K562 (cell line): ENCODE measurements around the gene SMG1. TPM values are rescaled to one million over a fixed set of nuclear protein-coding genes. Genes with fewer than 3 reads are reported as not detected.
"Not testable (repeated sequence)": the region's sequence is repeated elsewhere in the genome, so short reads cannot be mapped to it uniquely, and the experiment has no call there.

Source experiments
- ATAC-seq: fragments of 200-7000 bp; cut with Tn5 transposase; 3 replicates; pipeline ENCODE4 v1.9.1; 2020; ENCODE audit warnings: moderate library complexity
- BruUV-seq: library from RNA; stranded (reverse); fragments of 400-500 nt; replicated peaks from 2 replicates; lab custom pipeline; 2021; lab: Mats Ljungman, UMichigan
- CTCF ChIA-PET: fragments of 300-600 bp; formaldehyde crosslinking; extraction: SDS; loops from one replicate; lab custom pipeline; 2021; ENCODE audit warnings: low intra/inter-chr PET ratio; lab: Yijun Ruan, JAX
- POLR2A ChIA-PET: fragments of 300-600, 350-650 bp; sonication (Branson Sonifier 250); formaldehyde crosslinking; extraction: SDS; loops from one replicate; lab custom pipeline; 2021; ENCODE audit warnings: antibody characterized with exemption, inconsistent platforms; lab: Yijun Ruan, JAX
- DNase-seq, 4 experiments: peaks; one replicate each; pipeline versions ENCODE4 v3.0.0 to v3.0.0-alpha.2; 2011 to 2018; ENCODE audit warnings: low spot score in 3 of 4, mixed read lengths in 3 of 4; ENCODE audit errors: extremely low read depth in 1 of 4
- FAIRE-seq: peaks from 2 replicates; lab custom pipeline; 2011; peaks lifted over from hg19 to GRCh38; lab: Jason Lieb, UNC
- H2AFZ ChIP-seq: 2 replicates; pipeline ENCODE4 v1.6.0; 2011; ENCODE audit warnings: low read depth, low read length, control low read depth, inconsistent platforms
- H3K27ac ChIP-seq: fragments of 200-600 bp; 3 replicates; pipeline ENCODE4 v1.8.0; 2011; ENCODE audit warnings: low read depth, mild to moderate bottlenecking, control low read depth, inconsistent platforms, low read length, moderate library complexity, mixed read lengths; ENCODE audit errors: extremely low read depth
- H3K27me3 ChIP-seq, 2 experiments: fragments of 300-600 bp in 1 of 2; 2 replicates in 1 of 2; 3 replicates in 1 of 2; pipeline versions ENCODE4 v1.6.0 to v1.8.0; 2011; ENCODE audit warnings: inconsistent platforms in 2 of 2, low read length in 2 of 2, mild to moderate bottlenecking in 1 of 2, mixed read lengths in 1 of 2, moderate library complexity in 1 of 2; ENCODE audit not compliant: control insufficient read depth in 2 of 2, insufficient read depth in 2 of 2
- H3K36me3 ChIP-seq: fragments of 300-600 bp; 3 replicates; pipeline ENCODE4 v1.8.0; 2011; ENCODE audit warnings: mild to moderate bottlenecking, low read length, inconsistent platforms; ENCODE audit not compliant: control insufficient read depth, insufficient read depth
- H3K4me1 ChIP-seq, 2 experiments: fragments of 200-600 bp in 1 of 2; replicated peaks in 1 of 2; 2 replicates in 1 of 2; 3 replicates in 1 of 2; pipeline versions ENCODE4 v1.5.1 to v1.8.0; 2011; ENCODE audit warnings: inconsistent platforms in 2 of 2, low read length in 2 of 2, mild to moderate bottlenecking in 1 of 2, mixed read lengths in 1 of 2, moderate library complexity in 1 of 2; ENCODE audit not compliant: control insufficient read depth in 2 of 2, insufficient read depth in 2 of 2
- H3K4me2 ChIP-seq: 2 replicates; pipeline ENCODE4 v1.6.1; 2011; ENCODE audit warnings: low read length, control low read depth, inconsistent platforms, mixed read lengths; ENCODE audit not compliant: insufficient read depth
- H3K4me3 ChIP-seq: fragments of 200-600 bp; sonication (generic), shearing (Covaris generic); 2 replicates; pipeline ENCODE4 v1.5.1; 2016; ENCODE audit warnings: control low read depth, inconsistent platforms
- H3K79me2 ChIP-seq: fragments of 200-600 bp; 3 replicates; pipeline ENCODE4 v1.8.0; 2011; ENCODE audit warnings: low read length, inconsistent platforms; ENCODE audit not compliant: control insufficient read depth, insufficient read depth
- H3K9ac ChIP-seq, 2 experiments: 2 replicates each; pipeline versions ENCODE4 v1.6.0 to v1.6.1; 2011; ENCODE audit warnings: low read depth in 2 of 2, low read length in 2 of 2, control low read depth in 1 of 2, inconsistent platforms in 1 of 2, mild to moderate bottlenecking in 1 of 2, mixed read lengths in 1 of 2; ENCODE audit not compliant: insufficient read depth in 1 of 2
- H3K9me1 ChIP-seq: one replicate; pipeline ENCODE4 v1.6.0; 2011; ENCODE audit warnings: inconsistent platforms, mild to moderate bottlenecking, low read length, moderate library complexity; ENCODE audit not compliant: control insufficient read depth, insufficient read depth
- H3K9me3 ChIP-seq: replicated peaks from 2 replicates; pipeline ENCODE4 v1.5.1; 2011; ENCODE audit warnings: low read depth, low read length, inconsistent platforms; ENCODE audit not compliant: control insufficient read depth, insufficient read depth
- H4K20me1 ChIP-seq: replicated peaks from 2 replicates; pipeline ENCODE4 v1.6.1; 2011; ENCODE audit warnings: low read length, inconsistent platforms, mixed read lengths; ENCODE audit not compliant: control insufficient read depth, insufficient read depth
- NFRKB ChIP-seq: fragments of 450-650 bp; IDR thresholded peaks from 2 replicates; pipeline ENCODE4 v1.6.1; 2016; ENCODE audit warnings: low read depth
- POLR2A ChIP-seq: fragments of 450-650 bp; conservative IDR thresholded peaks from 2 replicates; pipeline ENCODE4 v1.6.1; 2016
- ZNF316 ChIP-seq: fragments of 450-650 bp; IDR thresholded peaks from 2 replicates; pipeline ENCODE4 v1.6.1; 2016
- WGBS: fragments of 100-300 bp; shearing (Covaris generic); methylation state at CpG from one replicate; pipeline ENCODE4 v1.1.6; 2016; ENCODE audit warnings: low coverage, mixed read lengths; ENCODE audit not compliant: insufficient coverage; ENCODE audit errors: missing lambda C conversion rate; 5-methylcytosine and 5-hydroxymethylcytosine counted together
- in situ Hi-C: fragments of 300-500 bp; cut with MboI; formaldehyde crosslinking; loops from 4 replicates; pipeline ENCODE4 v1.15.0; 2018; ENCODE audit warnings: inconsistent platforms, mixed read lengths
- intact Hi-C: fragments of 100-400 bp; cut with micrococcal nuclease; formaldehyde crosslinking; loops from 2 replicates; pipeline ENCODE4 v1.14.2; 2022
- polyA plus RNA-seq, 8 experiments: library from polyadenylated mRNA; depleted of rRNA in 4 of 8; stranded (reverse) in 5 of 8; unstranded in 3 of 8; fragments of >200 nt; fragmentation: Nextera tagmentation in 2 of 8; fragmentation: Illumina TruSeq in 1 of 8; extraction: Ambion mirVana in 2 of 8; extraction: Trizol in 1 of 8; gene quantifications; 2 replicates each; pipeline versions ENCODE4 v1.2.1 to v1.2.3, GENCODE V29; 2011 to 2014; ENCODE audit warnings: inconsistent platforms in 1 of 8, missing spikeins in 1 of 8
- total RNA-seq, 7 experiments: library from RNA; depleted of rRNA in 6 of 7; stranded (reverse); fragments of >200 nt in 6 of 7; fragmentation: Illumina TruSeq in 2 of 7; extraction: Trizol in 2 of 7; gene quantifications; 2 replicates each; pipeline versions ENCODE4 v1.2.1 to v1.2.3, GENCODE V29; 2011 to 2021; ENCODE audit warnings: low replicate concordance in 1 of 7
- TF ChIP-seq, protein P1 (sequence below), 2 experiments: fragments of 450-650 bp; IDR thresholded peaks; 2 replicates each; pipeline ENCODE4 v1.6.1; 2016

SMG1 gene
- total and polyA plus RNA-seq, 9 of the 15 experiments (the other 6 are each of a cell fraction or from before 2014, with no cell fraction given) = 3.4 to 54.8 (median 32.0) TPM

DNA sequence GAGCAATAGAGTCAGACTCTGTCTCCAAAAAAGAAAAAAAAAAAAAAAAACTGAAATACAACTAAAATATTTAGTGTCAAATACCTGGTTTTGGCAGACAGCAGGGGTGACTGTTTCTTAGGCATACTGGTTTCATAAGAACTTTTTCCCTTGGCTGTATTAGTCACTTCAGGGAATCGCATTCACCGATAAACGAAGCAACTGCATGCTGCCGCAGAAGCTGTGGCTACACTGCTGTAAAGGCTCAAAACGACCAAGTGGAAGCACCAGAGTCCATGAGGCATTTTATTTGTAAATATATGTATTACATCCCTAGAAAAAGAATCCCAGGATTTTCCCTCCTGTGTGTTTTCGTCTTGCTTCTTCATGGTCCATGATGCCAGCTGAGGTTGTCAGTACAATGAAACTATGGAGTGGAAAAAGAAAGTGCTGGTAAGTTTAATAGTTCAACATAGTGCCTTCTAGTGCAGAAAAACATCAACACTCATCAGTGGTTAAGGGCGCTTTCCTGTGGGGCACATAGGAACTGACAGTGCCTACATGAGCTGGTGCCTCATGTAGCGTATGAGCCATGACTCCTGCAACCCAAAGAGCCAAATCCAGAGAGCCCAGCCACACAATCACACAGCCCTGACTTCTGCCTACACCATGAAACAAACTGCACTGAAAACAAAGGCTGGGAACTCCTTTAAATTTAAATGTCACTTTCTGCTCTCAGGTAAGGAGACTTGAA is 143.3 kb downstream of the SMG1 start:
- Histone ChIP-seq H4K20me1 (peaks cover 50% of the 10 kb centered on the region), H3K36me3 (peaks cover 56% of the 10 kb centered on the region), H3K79me2 (peaks cover 52% of the 10 kb centered on the region), H3K4me2 (no peak overlapping the region), H3K4me3 (no peak overlapping the region), H3K9ac (no peak overlapping the region), H3K27ac (no peak overlapping the region), H3K4me1 (peaks cover 9 to 13% of the 10 kb centered on the region in 2 experiments; a peak in 3 of 5 replicates), H3K9me3 (no peaks in the 10 kb centered on the region), H3K9me1 (no peaks in the 10 kb centered on the region), H2AFZ (no peak overlapping the region), H3K27me3 (no peaks in the 10 kb centered on the region)
- peak; percentile 42; the same call in 1 of the 2 replicates for TF ChIP-seq POLR2A
- no peak for TF ChIP-seq NFRKB
- TF ChIP-seq, protein P1, sequence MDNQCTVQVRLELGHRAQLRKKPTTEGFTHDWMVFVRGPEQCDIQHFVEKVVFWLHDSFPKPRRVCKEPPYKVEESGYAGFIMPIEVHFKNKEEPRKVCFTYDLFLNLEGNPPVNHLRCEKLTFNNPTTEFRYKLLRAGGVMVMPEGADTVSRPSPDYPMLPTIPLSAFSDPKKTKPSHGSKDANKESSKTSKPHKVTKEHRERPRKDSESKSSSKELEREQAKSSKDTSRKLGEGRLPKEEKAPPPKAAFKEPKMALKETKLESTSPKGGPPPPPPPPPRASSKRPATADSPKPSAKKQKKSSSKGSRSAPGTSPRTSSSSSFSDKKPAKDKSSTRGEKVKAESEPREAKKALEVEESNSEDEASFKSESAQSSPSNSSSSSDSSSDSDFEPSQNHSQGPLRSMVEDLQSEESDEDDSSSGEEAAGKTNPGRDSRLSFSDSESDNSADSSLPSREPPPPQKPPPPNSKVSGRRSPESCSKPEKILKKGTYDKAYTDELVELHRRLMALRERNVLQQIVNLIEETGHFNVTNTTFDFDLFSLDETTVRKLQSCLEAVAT (IDR thresholded peaks at IDR 0.05) = 0 out of 4 replicates have a peak, but pooled peaks of 1 of the 2 experiments have one; percentile 41
- no peak for TF ChIP-seq ZNF316
- DNase-seq (no peak), ATAC-seq (no peak; the same call in 2 of the 3 replicates), FAIRE-seq (no peak)
- WGBS = 94% methylated on average over 8 of the region's 8 CpGs
- no TSS peak for BruUV-seq
- intact Hi-C loops (no loop called here), in situ Hi-C loops (no loop called here)
- ChIA-PET CTCF (no interaction called here), POLR2A (interaction anchor here (11.9 kb wide), 1 partner anchor 20 kb away, joined by 342 read pairs; the partner anchor contains the start of gene ARL6IP1)

DNA sequence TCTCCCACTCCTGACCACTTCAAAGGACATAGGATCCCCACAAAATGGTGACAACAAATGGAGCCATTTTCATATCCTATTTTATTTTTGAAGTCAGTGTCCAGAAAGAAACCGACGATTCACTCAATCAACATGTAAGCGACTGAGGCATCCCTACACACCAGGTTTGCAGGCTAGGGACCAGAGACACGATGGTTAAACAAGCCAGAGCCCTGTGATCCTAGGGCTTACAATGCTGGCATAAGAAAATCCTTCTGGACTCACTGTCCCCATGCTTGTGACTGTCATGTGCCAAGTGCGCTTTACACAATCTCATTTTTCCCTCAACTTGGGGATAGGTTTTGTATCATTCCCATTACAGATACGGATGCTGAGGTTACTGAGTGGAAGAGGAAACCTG is 145.0 kb downstream of the SMG1 start:
- H3K4me3 ChIP-seq, intact Hi-C loops, H3K4me2 ChIP-seq, H3K4me1 ChIP-seq, H3K27ac ChIP-seq, H3K9me1 ChIP-seq, DNase-seq, H3K27me3 ChIP-seq, BruUV-seq, H3K9me3 ChIP-seq, POLR2A ChIA-PET, H2AFZ ChIP-seq, CTCF ChIA-PET, H3K9ac ChIP-seq, in situ Hi-C loops: not testable (repeated sequence)
- ATAC-seq (peak; percentile 36), FAIRE-seq (peak; percentile 55)
- peaks cover 36% of the 10 kb centered on the region for H3K79me2 ChIP-seq
- peaks cover 40% of the 10 kb centered on the region for H3K36me3 ChIP-seq
- H4K20me1 ChIP-seq = peaks cover 34% of the 10 kb centered on the region
- WGBS = 69% methylated on average over 5 of the region's 6 CpGs
